Measurements from ENCODE around the gene FLAD1.

GRCh38 chr1:155019377-155020245, 36.5 kb downstream of the FLAD1 start:
- TF ChIP-seq CTCF (tag by site-specific recombination; IDR thresholded peaks at IDR 0.05) (no peak), ZNF707 (tag by site-specific recombination; IDR thresholded peaks at IDR 0.05) (no peak), ZNF10 (tag by site-specific recombination; IDR thresholded peaks at IDR 0.05) (no peak), PRDM10 (tag by site-specific recombination; IDR thresholded peaks at IDR 0.05) (no peak), ZBTB21 (tag by site-specific recombination; IDR thresholded peaks at IDR 0.05) (no peak), ZNF639 (tag by site-specific recombination; IDR thresholded peaks at IDR 0.05) (no peak)

Measured in HEK293 (cell line).